GM12874 (cell line): ENCODE results near the gene RCN2.

Source experiments
- TF ChIP-seq, protein P1 (sequence below): IDR thresholded peaks from 2 replicates; pipeline ENCODE4 v1.5.1; 2011; ENCODE audit warnings: low read depth, mild to moderate bottlenecking, control low read depth, low read length, moderate library complexity; ENCODE audit not compliant: insufficient read depth

RCN2 gene

DNA sequence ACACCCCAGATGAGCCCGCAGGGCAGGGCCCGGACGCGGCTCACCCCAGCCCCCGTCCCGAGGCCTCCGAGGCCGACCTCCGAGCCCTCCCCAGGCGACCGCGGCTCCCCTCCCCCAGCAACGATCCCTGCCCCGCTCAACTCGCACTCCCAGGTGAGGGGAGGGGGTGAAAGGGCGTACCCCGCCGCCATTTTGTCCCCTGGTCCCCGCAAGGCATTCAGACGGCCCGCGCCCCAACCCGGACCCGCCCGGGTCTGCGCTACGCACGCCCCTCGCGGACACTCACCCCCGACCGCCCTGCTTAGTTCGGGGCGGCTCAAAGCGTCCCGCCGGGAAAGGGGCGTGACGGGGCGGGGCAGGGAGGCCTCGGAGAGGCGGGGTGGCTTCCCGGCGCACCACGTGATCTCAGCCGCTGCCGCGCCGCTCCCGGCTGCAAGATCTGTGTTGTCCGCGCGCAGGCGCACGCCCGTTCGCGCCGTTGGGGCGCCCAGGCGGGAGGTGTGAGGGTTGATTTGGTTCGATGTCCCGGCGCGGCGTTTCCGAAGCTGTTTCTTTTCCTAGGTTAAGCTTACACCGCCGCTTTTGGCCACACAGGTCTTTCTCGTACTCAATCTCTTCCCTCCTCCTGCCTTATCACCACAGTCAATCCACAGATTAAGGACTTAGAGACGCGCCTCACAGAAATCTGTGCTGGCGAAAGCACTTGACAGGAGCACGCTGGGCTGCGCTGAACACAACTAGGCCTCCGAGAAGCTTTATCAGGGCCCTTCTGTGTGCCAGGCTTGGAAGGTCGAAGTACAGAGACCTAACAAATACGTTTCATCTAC is 26.3 kb upstream of the RCN2 start, which contains the start of gene SCAPER:
TSS of gene SCAPER (minus strand) at position 328 of the 827 bp plus-strand sequence. CDS start 21,523 bp downstream, outside the sequence.
- TF ChIP-seq, protein P1, sequence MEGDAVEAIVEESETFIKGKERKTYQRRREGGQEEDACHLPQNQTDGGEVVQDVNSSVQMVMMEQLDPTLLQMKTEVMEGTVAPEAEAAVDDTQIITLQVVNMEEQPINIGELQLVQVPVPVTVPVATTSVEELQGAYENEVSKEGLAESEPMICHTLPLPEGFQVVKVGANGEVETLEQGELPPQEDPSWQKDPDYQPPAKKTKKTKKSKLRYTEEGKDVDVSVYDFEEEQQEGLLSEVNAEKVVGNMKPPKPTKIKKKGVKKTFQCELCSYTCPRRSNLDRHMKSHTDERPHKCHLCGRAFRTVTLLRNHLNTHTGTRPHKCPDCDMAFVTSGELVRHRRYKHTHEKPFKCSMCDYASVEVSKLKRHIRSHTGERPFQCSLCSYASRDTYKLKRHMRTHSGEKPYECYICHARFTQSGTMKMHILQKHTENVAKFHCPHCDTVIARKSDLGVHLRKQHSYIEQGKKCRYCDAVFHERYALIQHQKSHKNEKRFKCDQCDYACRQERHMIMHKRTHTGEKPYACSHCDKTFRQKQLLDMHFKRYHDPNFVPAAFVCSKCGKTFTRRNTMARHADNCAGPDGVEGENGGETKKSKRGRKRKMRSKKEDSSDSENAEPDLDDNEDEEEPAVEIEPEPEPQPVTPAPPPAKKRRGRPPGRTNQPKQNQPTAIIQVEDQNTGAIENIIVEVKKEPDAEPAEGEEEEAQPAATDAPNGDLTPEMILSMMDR = 0 out of 2 replicates have a peak, but pooled peaks have one; percentile 0

DNA sequence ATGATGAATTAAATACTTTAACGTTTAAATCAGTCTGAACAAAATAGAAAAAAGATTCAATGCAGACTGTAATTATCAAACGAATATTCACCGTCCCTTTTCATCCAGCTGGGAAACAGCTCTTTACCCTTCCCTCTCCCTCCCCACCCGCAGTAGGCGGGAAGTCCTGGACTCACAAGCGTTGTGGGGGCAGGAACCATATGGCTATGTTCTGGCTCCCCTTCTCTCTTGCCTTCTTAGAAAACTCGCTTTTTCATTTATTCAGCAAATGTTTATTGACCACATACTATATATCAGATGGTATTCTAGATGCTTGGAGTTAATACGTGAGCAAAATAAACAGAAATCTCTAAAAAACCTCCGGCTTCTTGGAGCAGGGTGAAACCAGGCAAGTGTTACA is 25.7 kb upstream of the RCN2 start:
- TF ChIP-seq, protein P1 = no peak

DNA sequence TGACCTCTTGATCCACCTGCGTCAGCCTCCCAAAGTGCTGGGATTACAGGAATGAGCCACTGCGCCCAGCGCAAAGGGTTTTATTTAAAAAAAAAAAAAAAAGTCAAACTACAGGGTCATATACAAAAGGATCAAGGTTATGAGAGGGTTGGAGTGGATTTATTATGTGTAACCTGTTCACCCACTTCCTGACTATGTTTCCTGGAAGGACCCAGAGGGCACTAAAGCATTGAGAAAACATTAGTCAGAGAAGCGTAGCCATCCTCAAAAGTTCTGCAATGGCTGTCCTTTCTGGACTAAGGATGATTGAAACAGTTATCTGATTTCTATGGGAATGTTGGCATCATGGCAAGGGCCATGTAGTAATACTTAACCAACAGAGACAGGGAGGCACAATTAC is 19.1 kb upstream of the RCN2 start:
- TF ChIP-seq, protein P1 = no peak

DNA sequence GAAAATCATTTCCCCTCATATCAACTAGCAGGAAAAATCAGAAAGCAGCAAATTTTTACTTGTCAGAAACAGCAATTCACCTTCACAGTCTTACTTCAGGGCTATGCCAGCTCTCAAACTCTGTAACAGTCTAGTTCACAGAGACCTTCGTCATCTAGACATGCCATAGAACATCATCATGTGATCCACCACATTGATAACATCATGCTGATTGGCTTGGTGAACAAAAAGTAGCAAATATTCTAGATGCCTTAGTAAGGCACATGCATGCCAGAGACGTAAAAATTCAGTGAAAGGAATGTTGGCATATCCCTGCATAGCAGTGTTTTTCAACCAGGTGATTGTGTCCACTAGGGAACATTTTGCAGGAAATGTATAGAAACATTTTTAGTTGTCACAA is 17.8 kb upstream of the RCN2 start:
- TF ChIP-seq, protein P1 = no peak

DNA sequence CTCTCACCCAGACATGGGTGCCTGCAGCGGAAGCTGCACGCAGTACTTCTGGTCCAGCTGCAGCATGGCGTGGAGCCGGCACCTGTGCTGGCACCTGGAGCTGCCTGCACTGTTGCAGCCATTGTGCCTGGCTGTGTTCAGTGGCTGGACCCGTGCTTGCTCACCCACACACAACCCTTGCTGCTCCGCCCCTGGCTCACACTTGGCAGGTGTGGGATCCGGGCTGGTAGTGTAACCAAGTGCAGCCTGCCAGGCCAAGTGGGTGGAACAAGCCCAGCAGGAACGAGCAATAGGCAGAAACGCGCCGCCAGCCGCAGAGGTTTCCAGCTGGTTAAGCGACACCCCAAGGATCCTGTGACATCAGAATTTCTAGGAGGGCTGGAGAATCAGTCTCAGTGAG is 15.2 kb upstream of the RCN2 start:
- TF ChIP-seq, protein P1 = no peak

DNA sequence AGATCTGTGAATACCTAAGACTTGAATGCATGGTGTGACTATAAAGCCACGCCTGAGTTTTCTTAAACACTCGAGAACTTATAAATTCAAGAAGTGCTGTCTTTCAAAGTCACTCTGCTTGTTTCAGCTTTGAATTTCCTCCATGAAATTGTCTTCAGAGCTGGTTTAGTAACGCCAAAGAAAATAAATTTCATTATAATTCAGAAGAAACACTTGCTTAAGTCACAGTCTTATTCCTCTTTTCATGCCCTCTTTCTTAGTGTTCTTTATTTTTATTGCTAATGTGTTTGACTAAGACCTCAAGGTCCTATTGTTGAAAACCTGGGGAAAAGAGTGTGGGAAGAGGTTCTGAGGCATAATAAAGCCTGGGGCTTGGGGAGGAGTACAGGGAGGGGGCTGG is 3.3 kb upstream of the RCN2 start:
- TF ChIP-seq, protein P1 = no peak

DNA sequence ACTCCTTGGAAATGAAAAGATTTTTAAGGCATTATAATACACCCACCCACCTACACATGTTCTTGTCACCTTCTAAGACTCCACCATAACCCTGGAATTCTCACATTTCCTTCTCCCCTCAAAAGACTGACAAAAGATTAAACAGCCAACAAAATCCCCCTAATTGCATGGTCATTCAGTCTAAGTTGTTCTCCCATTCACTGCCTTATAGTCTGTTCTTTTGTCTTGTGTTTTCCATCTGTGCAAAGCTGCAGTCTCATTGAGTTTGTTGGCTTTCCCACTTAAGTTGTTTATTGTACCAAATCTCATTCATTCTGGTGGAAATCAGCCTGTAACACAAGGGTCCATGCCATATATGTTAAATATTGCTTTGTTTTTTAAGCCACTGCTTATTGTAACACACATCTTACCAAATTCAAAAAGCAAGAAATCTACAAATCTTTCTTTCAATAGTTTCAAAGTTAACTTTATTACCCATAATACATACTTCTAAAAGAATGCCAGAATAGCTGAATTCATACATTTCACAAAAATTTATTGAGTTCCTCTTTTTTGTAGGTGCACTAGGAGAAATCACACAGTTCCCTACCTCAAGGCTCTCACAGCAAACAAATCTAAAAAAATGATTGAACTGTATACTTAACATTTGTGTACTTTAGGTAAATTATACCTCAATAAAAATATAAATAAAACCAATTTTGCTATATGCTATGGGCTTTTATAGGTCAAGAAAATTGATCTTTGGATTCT is 2.4 kb upstream of the RCN2 start:
- TF ChIP-seq, protein P1 = no peak
